Measurements from ENCODE around the gene KXD1. TPM values are rescaled to one million over a fixed set of nuclear protein-coding genes. Genes with fewer than 3 reads are reported as not detected.

Gene KXD1
- polyA plus RNA-seq, 2 of the 4 experiments (the other 2 are of a cell fraction) = 62.8 to 83.9 TPM

DNA sequence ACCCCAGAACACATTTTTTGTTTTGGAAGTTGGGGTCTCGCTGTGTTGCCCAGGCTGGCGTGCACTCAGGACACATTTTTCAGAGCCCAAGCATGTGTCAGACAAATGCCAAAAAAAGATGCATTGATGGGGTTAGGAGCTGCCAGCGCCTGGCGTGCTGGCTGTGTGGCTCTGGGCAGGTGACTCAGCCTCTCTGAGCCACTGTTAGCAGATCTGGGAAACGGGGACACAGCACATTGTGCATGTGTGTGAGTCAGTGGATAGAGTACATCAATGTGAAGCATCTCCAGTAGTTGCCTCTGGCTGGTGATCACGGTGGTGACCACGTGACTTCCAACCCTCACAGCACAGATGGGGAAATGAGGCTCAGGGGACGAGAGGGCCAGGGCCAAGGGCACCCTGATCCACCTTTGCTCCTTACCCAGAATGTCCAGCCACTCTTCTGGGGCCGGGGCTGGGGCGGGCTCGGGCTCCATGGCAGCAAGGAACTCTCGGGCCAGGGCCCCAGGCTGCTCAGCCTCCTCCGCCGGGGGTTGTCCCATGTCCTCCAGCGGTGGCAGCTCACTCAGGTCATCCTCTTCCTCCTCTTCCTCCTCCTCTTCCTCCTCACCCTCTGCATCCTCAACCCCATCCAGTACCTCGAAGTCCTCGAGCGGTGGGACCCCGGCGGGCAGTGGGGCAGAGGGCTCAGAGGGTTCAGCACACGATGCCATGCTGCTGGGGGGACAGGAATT lies 16.2 kb upstream of the KXD1 start:
- no peaks in the 10 kb centered on the region for H3K9me3 ChIP-seq
- peak overlapping the region; percentile 96; the same call in 1 of the 3 replicates for H3K4me2 ChIP-seq
- TF ChIP-seq EHMT2 (IDR thresholded peaks at IDR 0.05; ENCODE audit: low read depth) = no peak
- TF ChIP-seq, protein P1, sequence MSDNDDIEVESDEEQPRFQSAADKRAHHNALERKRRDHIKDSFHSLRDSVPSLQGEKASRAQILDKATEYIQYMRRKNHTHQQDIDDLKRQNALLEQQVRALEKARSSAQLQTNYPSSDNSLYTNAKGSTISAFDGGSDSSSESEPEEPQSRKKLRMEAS (IDR thresholded peaks at IDR 0.05) = no peak
- no peak for TF ChIP-seq BHLHE40 (IDR thresholded peaks at IDR 0.05; ENCODE audit: low read depth, low read length)
- TF ChIP-seq EHF (CRISPR knock-in tag; IDR thresholded peaks at IDR 0.05) = no peak
- peak; percentile 68 for TF ChIP-seq ZFP36 (IDR thresholded peaks at IDR 0.05; ENCODE audit: borderline replicate concordance, partially characterized antibody)
- TF ChIP-seq HOXB5 (CRISPR knock-in tag; IDR thresholded peaks at IDR 0.05) = no peak
- peak; percentile 31; the same call in 1 of the 2 replicates for TF ChIP-seq KDM1A (IDR thresholded peaks at IDR 0.05; ENCODE audit: low read depth)
- no peak for TF ChIP-seq NPAS2 (CRISPR knock-in tag; IDR thresholded peaks at IDR 0.05; ENCODE audit: borderline replicate concordance)
- TF ChIP-seq POLR2AphosphoS2 (conservative IDR thresholded peaks at IDR 0.05; ENCODE audit: low read length) = no peak
- no peak for TF ChIP-seq POLR2A (IDR thresholded peaks at IDR 0.05; ENCODE audit: low read length)
- no peak overlapping the region; a peak in 1 of 6 replicates for H3K27ac ChIP-seq
- POLR2A ChIA-PET = no interaction called here
- FAIRE-seq (no peak), DNase-seq (ENCODE audit: low read depth in 1 of 2, low spot score in 1 of 2) (no peak), ATAC-seq (no peak)
- peaks cover 11% of the 10 kb centered on the region; the same call in 1 of the 3 replicates for H3K4me1 ChIP-seq
- CTCF ChIA-PET = interaction anchor here (1.4 kb wide), 1 partner anchor 91 kb away, joined by 4 read pairs; no protein-coding TSS in a partner anchor
- H3K4me3 ChIP-seq = no peak overlapping the region
- WGBS (ENCODE audit: missing lambda C conversion rate) = 89% methylated on average over 19 of the region's 21 CpGs

DNA sequence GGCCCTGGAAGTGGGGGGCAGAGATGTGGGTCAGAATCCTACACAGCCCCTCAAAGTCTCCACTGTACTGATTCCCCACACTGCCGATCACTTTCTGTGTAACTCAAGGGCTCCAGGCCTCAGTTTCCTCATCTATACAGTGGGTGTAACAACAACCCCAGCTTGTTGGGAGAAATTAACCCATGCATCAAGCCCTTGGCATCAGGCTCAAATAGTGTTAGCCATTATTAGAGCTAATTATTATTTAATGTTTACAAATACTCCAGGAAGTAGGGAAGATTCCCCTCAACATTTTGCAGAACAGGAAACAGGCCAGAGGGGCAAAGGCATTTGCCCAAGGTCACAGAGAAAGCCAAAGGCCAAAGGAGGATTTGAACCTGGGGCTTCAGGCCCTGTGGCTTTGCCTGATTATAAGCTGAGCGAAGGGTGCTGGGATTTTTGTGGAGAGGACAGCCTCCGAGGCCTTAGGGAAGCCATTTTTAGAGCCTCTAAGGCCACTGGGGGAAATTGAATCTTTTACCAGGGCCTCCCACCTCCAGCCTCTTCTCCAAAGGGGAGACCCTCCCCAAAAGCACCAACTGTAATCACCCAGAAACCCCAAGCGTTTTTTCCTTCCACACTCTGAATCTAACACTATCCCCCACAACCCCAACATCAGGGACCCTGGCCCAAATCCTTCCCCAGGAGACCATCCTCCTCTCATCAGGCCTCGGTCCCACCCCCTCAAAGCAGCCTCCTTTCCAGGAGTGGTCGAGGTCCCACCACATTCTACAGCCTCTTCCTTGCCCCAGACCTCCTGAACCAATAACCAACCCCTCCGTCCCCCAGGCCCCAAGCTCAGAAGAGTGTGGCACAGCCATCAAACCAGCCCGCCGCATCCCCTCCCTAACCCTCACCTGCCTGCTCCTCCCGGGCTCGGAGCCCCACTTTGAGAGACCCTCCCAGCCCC lies 15.4 kb upstream of the KXD1 start:
- no peak for ATAC-seq

GRCh38 chr19:18542941-18543813 lies 14.5 kb upstream of the KXD1 start, which contains the start of gene FKBP8:
Gene FKBP8, minus strand, starts transcription at chr19:18543573. Its CDS starts 1,603 bp downstream, at chr19:18541970.
- ATAC-seq (peak; percentile 97 to 98), DNase-seq (ENCODE audit: low read depth in 1 of 2, low spot score in 1 of 2) (peak; percentile 83 to 84), FAIRE-seq (no peak)
- Histone ChIP-seq H3K4me3 (peak within 1 kb of the TSS; percentile 81), H3K27ac (peak within 1 kb of the TSS; percentile 97 to 100), H3K4me1 (peaks cover 11% of the 10 kb centered on the region; the same call in 1 of the 3 replicates), H3K4me2 (peak within 1 kb of the TSS; percentile 96), H3K9me3 (no peaks in the 10 kb centered on the region)
- ChIA-PET POLR2A (interaction anchor here (0.6 to 1.9 kb wide), 3 partner anchors 12 to 23 kb away, joined by 5 to 12 read pairs (median 7); partner anchors contain the start of gene KXD1), CTCF (interaction anchor here (0.5 to 1.9 kb wide), 8 partner anchors 11 to 329 kb away, joined by 3 to 7 read pairs (median 4); partner anchors contain the start of gene REX1BD)
- TF ChIP-seq PBX3 (IDR thresholded peaks at IDR 0.05) (peak; percentile 91), JUN (IDR thresholded peaks at IDR 0.05) (no peak), EP300 (IDR thresholded peaks at IDR 0.05) (no peak), FOSL2 (IDR thresholded peaks at IDR 0.05) (no peak), FOSL2 (CRISPR knock-in tag; IDR thresholded peaks at IDR 0.05) (no peak), MAZ (IDR thresholded peaks at IDR 0.05; ENCODE audit: borderline replicate concordance, low read depth, low read length) (no peak), BCL3 (IDR thresholded peaks at IDR 0.05) (no peak)
- WGBS (ENCODE audit: missing lambda C conversion rate) = 0% methylated on average over 1 of the region's 86 CpGs

More for the DNA sequence above, 15.4 kb upstream of the KXD1 start:
- WGBS (ENCODE audit: missing lambda C conversion rate) = 42% methylated on average over 6 of the region's 11 CpGs
- POLR2A ChIA-PET = no interaction called here
- peak overlapping the region; percentile 97 to 100 for H3K27ac ChIP-seq
- DNase-seq (ENCODE audit: low read depth in 1 of 2, low spot score in 1 of 2) (no peak), FAIRE-seq (no peak)
- CTCF ChIA-PET = interaction anchor here (1.4 kb wide), 1 partner anchor 92 kb away, joined by 4 read pairs; no protein-coding TSS in a partner anchor
- peak overlapping the region; percentile 96 for H3K4me2 ChIP-seq
- TF ChIP-seq SREBF2 (IDR thresholded peaks at IDR 0.05) = no peak
- peak overlapping the region; percentile 81 for H3K4me3 ChIP-seq
- H3K4me1 ChIP-seq = peaks cover 11% of the 10 kb centered on the region; the same call in 1 of the 3 replicates
- no peaks in the 10 kb centered on the region for H3K9me3 ChIP-seq
